Neural cell (in vitro differentiated cells): ENCODE measurements around the gene PLD5. TPM values are rescaled to one million over a fixed set of nuclear protein-coding genes. Genes with fewer than 3 reads are reported as not detected.

Source experiments
- H2AFZ ChIP-seq: fragments of 200-600, 300-800 bp; sonication (generic), shearing (Covaris generic); 2 replicates; pipeline ENCODE4 v1.6.0; 2014; ENCODE audit warnings: low read depth, mild to moderate bottlenecking, antibody characterized with exemption, low read length, moderate library complexity
- H3F3A ChIP-seq: fragments of 200-600 bp; shearing (Covaris generic); 2 replicates; pipeline ENCODE4 v1.6.1; 2016; ENCODE audit warnings: mild to moderate bottlenecking, moderate library complexity, mixed read lengths, antibody characterized with exemption, low read length; ENCODE audit not compliant: insufficient read depth, poor library complexity, severe bottlenecking
- H3K27ac ChIP-seq: fragments of 200-600, 300-800 bp; sonication (generic), shearing (Covaris generic); 2 replicates; pipeline ENCODE4 v1.5.1; 2014; ENCODE audit warnings: mild to moderate bottlenecking, low read length, moderate library complexity
- H3K27me3 ChIP-seq: fragments of 300-800, 200-600 bp; sonication (generic), shearing (Covaris generic); 2 replicates; pipeline ENCODE4 v1.6.0; 2014; ENCODE audit warnings: mild to moderate bottlenecking, low read depth, low read length, moderate library complexity; ENCODE audit not compliant: insufficient read depth
- H3K36me3 ChIP-seq: fragments of 300-800, 200-600 bp; sonication (generic), shearing (Covaris generic); 2 replicates; pipeline ENCODE4 v1.5.1; 2014; ENCODE audit warnings: mild to moderate bottlenecking, antibody characterized with exemption, low read length, moderate library complexity; ENCODE audit not compliant: insufficient read depth
- H3K4me2 ChIP-seq: fragments of 300-800, 200-600 bp; sonication (generic), shearing (Covaris generic); 2 replicates; pipeline ENCODE4 v1.6.0; 2014; ENCODE audit warnings: mild to moderate bottlenecking, low read length
- H3K4me3 ChIP-seq: fragments of 300-800, 200-600 bp; sonication (generic), shearing (Covaris generic); 2 replicates; pipeline ENCODE4 v1.5.1; 2014; ENCODE audit warnings: mild to moderate bottlenecking, low read length, moderate library complexity
- H3K79me2 ChIP-seq: fragments of 200-600 bp; shearing (Covaris generic); replicated peaks from 2 replicates; pipeline ENCODE4 v1.6.0; 2014; ENCODE audit warnings: mild to moderate bottlenecking, low read length, moderate library complexity; ENCODE audit not compliant: insufficient read depth
- H3K9ac ChIP-seq: fragments of 300-800, 200-600 bp; sonication (generic), shearing (Covaris generic); 2 replicates; pipeline ENCODE4 v1.6.1; 2016; ENCODE audit warnings: mild to moderate bottlenecking, low read length, mixed read lengths
- H3K9me2 ChIP-seq: fragments of 200-600 bp; shearing (Covaris generic); 2 replicates; pipeline ENCODE4 v1.6.1; 2016; ENCODE audit warnings: mild to moderate bottlenecking, low read length, mixed read lengths; ENCODE audit not compliant: insufficient read depth
- H3K9me3 ChIP-seq: fragments of 200-600, 300-800 bp; sonication (generic), shearing (Covaris generic); 2 replicates; pipeline ENCODE4 v1.6.1; 2016; ENCODE audit warnings: mild to moderate bottlenecking, mixed run types, low read length, moderate library complexity, mixed read lengths
- H4K20me1 ChIP-seq: fragments of 200-600 bp; shearing (Covaris generic); 2 replicates; pipeline ENCODE4 v1.6.1; 2016; ENCODE audit warnings: mild to moderate bottlenecking, mixed run types; ENCODE audit not compliant: insufficient read depth
- CTCF ChIP-seq: fragments of 450-650 bp; IDR thresholded peaks from 2 replicates; pipeline ENCODE4 v1.5.1; 2014; ENCODE audit warnings: antibody characterized with exemption, mild to moderate bottlenecking, moderate library complexity; ENCODE audit not compliant: poor library complexity, severe bottlenecking
- EP300 ChIP-seq: fragments of 450-650 bp; conservative IDR thresholded peaks from 2 replicates; pipeline ENCODE4 v1.6.1; 2014; ENCODE audit warnings: antibody characterized with exemption, mild to moderate bottlenecking, moderate library complexity; ENCODE audit not compliant: poor library complexity, severe bottlenecking
- EZH2 ChIP-seq: fragments of 200-600, 300-800 bp; shearing (Covaris generic), sonication (generic); IDR thresholded peaks from 2 replicates; pipeline ENCODE4 v1.6.1; 2014; ENCODE audit warnings: antibody characterized with exemption, low read length, borderline replicate concordance, mild to moderate bottlenecking; ENCODE audit not compliant: insufficient read depth, poor library complexity, severe bottlenecking
- MXI1 ChIP-seq: fragments of 450-650 bp; conservative IDR thresholded peaks from 2 replicates; pipeline ENCODE4 v1.6.1; 2014; ENCODE audit warnings: antibody characterized with exemption, mild to moderate bottlenecking; ENCODE audit not compliant: poor library complexity, severe bottlenecking
- POLR2AphosphoS5 ChIP-seq: IDR thresholded peaks from 2 replicates; pipeline ENCODE4 v1.6.1; 2012
- RAD21 ChIP-seq: fragments of 450-650 bp; conservative IDR thresholded peaks from 2 replicates; pipeline ENCODE4 v1.6.1; 2014; ENCODE audit warnings: antibody characterized with exemption, mild to moderate bottlenecking, moderate library complexity
- SMC3 ChIP-seq: fragments of 450-650 bp; conservative IDR thresholded peaks from 2 replicates; pipeline ENCODE4 v1.6.1; 2014; ENCODE audit warnings: antibody characterized with exemption, mild to moderate bottlenecking, moderate library complexity; ENCODE audit not compliant: poor library complexity
- TAF1 ChIP-seq: IDR thresholded peaks from 2 replicates; pipeline ENCODE4 v1.6.1; 2012; ENCODE audit warnings: low read depth
- polyA plus RNA-seq: library from polyadenylated mRNA; depleted of rRNA; stranded (reverse); fragments of >200 nt; gene quantifications from 2 replicates; pipeline ENCODE4 v1.2.3, GENCODE V29; 2014
- TF ChIP-seq, protein P1 (sequence below): IDR thresholded peaks from 2 replicates; pipeline ENCODE4 v1.6.1; 2012; ENCODE audit warnings: borderline replicate concordance

The PLD5 gene
- polyA plus RNA-seq, 1 donor from 2014 or later = 0.64 TPM

GRCh38 chr1:242542271-242542670, 17.8 kb upstream of the PLD5 start:
- Histone ChIP-seq H3K4me2 (no peak overlapping the region), H3K9ac (no peak overlapping the region), H3K9me2 (no peaks in the 10 kb centered on the region), H3F3A (no peaks in the 10 kb centered on the region), H3K9me3 (no peaks in the 10 kb centered on the region), H3K36me3 (no peaks in the 10 kb centered on the region), H4K20me1 (no peaks in the 10 kb centered on the region), H3K4me3 (no peak overlapping the region), H3K79me2 (no peaks in the 10 kb centered on the region), H2AFZ (no peak overlapping the region), H3K27me3 (no peaks in the 10 kb centered on the region), H3K27ac (no peak overlapping the region)
- TF ChIP-seq POLR2AphosphoS5 = no peak
- TF ChIP-seq, protein P1, sequence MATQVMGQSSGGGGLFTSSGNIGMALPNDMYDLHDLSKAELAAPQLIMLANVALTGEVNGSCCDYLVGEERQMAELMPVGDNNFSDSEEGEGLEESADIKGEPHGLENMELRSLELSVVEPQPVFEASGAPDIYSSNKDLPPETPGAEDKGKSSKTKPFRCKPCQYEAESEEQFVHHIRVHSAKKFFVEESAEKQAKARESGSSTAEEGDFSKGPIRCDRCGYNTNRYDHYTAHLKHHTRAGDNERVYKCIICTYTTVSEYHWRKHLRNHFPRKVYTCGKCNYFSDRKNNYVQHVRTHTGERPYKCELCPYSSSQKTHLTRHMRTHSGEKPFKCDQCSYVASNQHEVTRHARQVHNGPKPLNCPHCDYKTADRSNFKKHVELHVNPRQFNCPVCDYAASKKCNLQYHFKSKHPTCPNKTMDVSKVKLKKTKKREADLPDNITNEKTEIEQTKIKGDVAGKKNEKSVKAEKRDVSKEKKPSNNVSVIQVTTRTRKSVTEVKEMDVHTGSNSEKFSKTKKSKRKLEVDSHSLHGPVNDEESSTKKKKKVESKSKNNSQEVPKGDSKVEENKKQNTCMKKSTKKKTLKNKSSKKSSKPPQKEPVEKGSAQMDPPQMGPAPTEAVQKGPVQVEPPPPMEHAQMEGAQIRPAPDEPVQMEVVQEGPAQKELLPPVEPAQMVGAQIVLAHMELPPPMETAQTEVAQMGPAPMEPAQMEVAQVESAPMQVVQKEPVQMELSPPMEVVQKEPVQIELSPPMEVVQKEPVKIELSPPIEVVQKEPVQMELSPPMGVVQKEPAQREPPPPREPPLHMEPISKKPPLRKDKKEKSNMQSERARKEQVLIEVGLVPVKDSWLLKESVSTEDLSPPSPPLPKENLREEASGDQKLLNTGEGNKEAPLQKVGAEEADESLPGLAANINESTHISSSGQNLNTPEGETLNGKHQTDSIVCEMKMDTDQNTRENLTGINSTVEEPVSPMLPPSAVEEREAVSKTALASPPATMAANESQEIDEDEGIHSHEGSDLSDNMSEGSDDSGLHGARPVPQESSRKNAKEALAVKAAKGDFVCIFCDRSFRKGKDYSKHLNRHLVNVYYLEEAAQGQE = no peak
- no peak for TF ChIP-seq RAD21
- no peak for TF ChIP-seq EZH2
- no peak for TF ChIP-seq CTCF
- no peak for TF ChIP-seq MXI1
- TF ChIP-seq SMC3 = no peak
- no peak for TF ChIP-seq EP300
- no peak for TF ChIP-seq TAF1

DNA sequence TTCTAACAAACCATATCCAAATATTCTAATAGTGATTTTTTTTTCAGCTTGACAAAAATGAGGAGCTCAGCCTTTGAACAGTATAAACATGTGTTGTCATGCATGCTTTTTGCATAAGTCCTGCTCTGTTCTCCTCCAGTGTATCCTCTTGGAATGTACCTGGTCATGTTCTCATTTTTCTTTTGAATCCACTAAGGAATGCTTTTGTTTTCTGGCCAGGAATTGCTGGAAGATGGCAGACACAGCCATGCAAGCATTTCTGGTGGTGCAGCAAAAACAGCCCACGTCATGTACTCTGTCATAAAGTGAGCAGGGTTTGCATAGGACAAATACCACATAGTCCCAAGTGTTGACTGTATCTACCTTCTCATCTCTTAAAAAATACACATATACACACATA, 11.5 kb upstream of the PLD5 start:
- Histone ChIP-seq H4K20me1 (no peaks in the 10 kb centered on the region), H3K9me2 (no peaks in the 10 kb centered on the region), H2AFZ (no peak overlapping the region), H3K4me2 (no peak overlapping the region), H3K27me3 (no peaks in the 10 kb centered on the region), H3K9ac (no peak overlapping the region), H3K27ac (no peak overlapping the region), H3K36me3 (no peaks in the 10 kb centered on the region), H3F3A (no peaks in the 10 kb centered on the region), H3K4me3 (no peak overlapping the region), H3K79me2 (no peaks in the 10 kb centered on the region), H3K9me3 (no peaks in the 10 kb centered on the region)
- TF ChIP-seq SMC3 (no peak), POLR2AphosphoS5 (no peak), CTCF (no peak), EZH2 (no peak), RAD21 (no peak), MXI1 (no peak), EP300 (no peak), TAF1 (no peak)
- TF ChIP-seq, protein P1 = no peak
